HepG2 (cell line): ENCODE results near the gene OPALIN. TPM values are rescaled to one million over a fixed set of nuclear protein-coding genes. Genes with fewer than 3 reads are reported as not detected.

Source experiments
- ATAC-seq: fragments of 200-7000 bp; cut with Tn5 transposase; 3 replicates; pipeline ENCODE4 v1.9.1; 2020; ENCODE audit warnings: mild to moderate bottlenecking, moderate library complexity
- BruUV-seq: library from RNA; stranded (reverse); fragments of 400-500 nt; replicated peaks from 2 replicates; lab custom pipeline; 2021; lab: Mats Ljungman, UMichigan
- CTCF ChIA-PET: fragments of 300-600 bp; formaldehyde crosslinking; extraction: SDS; loops from one replicate; lab custom pipeline; 2021; ENCODE audit warnings: low total read pairs, inconsistent platforms, low intra/inter-chr PET ratio; lab: Yijun Ruan, JAX
- POLR2A ChIA-PET: fragments of 350-600 bp; sonication (Branson Sonifier 250); formaldehyde crosslinking; loops from one replicate; lab custom pipeline; 2020; ENCODE audit warnings: antibody characterized with exemption, inconsistent platforms; lab: Yijun Ruan, JAX
- DNase-seq: peaks from one replicate; pipeline ENCODE4 v3.0.0-alpha.2; 2015; ENCODE audit warnings: low spot score
- FAIRE-seq: peaks from 3 replicates; lab custom pipeline; 2011; peaks lifted over from hg19 to GRCh38; lab: Jason Lieb, UNC
- H2AFZ ChIP-seq: one replicate; pipeline ENCODE4 v1.6.1; 2011; ENCODE audit warnings: low read length, inconsistent platforms
- H3K27ac ChIP-seq: fragments of 300-600 bp; 3 replicates; pipeline ENCODE4 v1.8.0; 2011; ENCODE audit warnings: mixed run types, mild to moderate bottlenecking, mixed read lengths, low read length, inconsistent platforms; ENCODE audit not compliant: insufficient read depth; ENCODE audit errors: extremely low read length
- H3K27me3 ChIP-seq, 2 experiments: fragments of 200-600 bp in 1 of 2; 2 replicates in 1 of 2; 3 replicates in 1 of 2; pipeline versions ENCODE4 v1.6.0 to v1.8.0; 2011; ENCODE audit warnings: low read length in 2 of 2, mild to moderate bottlenecking in 2 of 2, moderate library complexity in 2 of 2, inconsistent platforms in 1 of 2; ENCODE audit not compliant: insufficient read depth in 2 of 2, control insufficient read depth in 1 of 2
- H3K36me3 ChIP-seq, 2 experiments: fragments of 200-600 bp in 1 of 2; replicated peaks in 1 of 2; 2 replicates in 1 of 2; 3 replicates in 1 of 2; pipeline versions ENCODE4 v1.5.1 to v1.8.0; 2011; ENCODE audit warnings: low read length in 2 of 2, inconsistent platforms in 1 of 2; ENCODE audit not compliant: insufficient read depth in 2 of 2, control insufficient read depth in 1 of 2
- H3K4me1 ChIP-seq: 2 replicates; pipeline ENCODE4 v1.5.1; 2012; ENCODE audit warnings: low read length, inconsistent platforms; ENCODE audit not compliant: insufficient read depth
- H3K4me2 ChIP-seq: 2 replicates; pipeline ENCODE4 v1.6.0; 2011; ENCODE audit warnings: low read depth, low read length, inconsistent platforms
- H3K4me3 ChIP-seq, 3 experiments: fragments of 200-600 bp in 1 of 3; sonication (generic), shearing (Covaris generic) in 1 of 3; replicated peaks in 1 of 3; 2 replicates each; pipeline ENCODE4 v1.5.1; 2011 to 2016; ENCODE audit warnings: low read length in 3 of 3, inconsistent platforms in 2 of 3, low read depth in 2 of 3, mild to moderate bottlenecking in 2 of 3, control low read depth in 1 of 3, mixed read lengths in 1 of 3; ENCODE audit not compliant: insufficient read depth in 1 of 3
- H3K79me2 ChIP-seq: one replicate; pipeline ENCODE4 v1.6.1; 2011; ENCODE audit warnings: low read length, inconsistent platforms; ENCODE audit not compliant: insufficient read depth
- H3K9ac ChIP-seq: 2 replicates; pipeline ENCODE4 v1.6.0; 2011; ENCODE audit warnings: mild to moderate bottlenecking, low read depth, low read length, inconsistent platforms; ENCODE audit not compliant: insufficient read depth
- H3K9me3 ChIP-seq: 2 replicates; pipeline ENCODE4 v1.5.1; 2012; ENCODE audit warnings: mild to moderate bottlenecking, low read length
- H4K20me1 ChIP-seq: 2 replicates; pipeline ENCODE4 v1.6.0; 2011; ENCODE audit warnings: inconsistent platforms, mild to moderate bottlenecking, low read length, moderate library complexity; ENCODE audit not compliant: insufficient read depth
- CENPT ChIP-seq: sonication (generic); formaldehyde crosslinking; IDR thresholded peaks from 2 replicates; pipeline ENCODE4 v1.8.0; 2022; ENCODE audit warnings: low read depth, mild to moderate bottlenecking, moderate library complexity, missing genetic modification reagents
- CHD2 ChIP-seq: IDR thresholded peaks from 2 replicates; pipeline ENCODE4 v1.6.1; 2011; ENCODE audit warnings: low read depth, low read length, improper control_type of control experiment
- GATAD2A ChIP-seq: IDR thresholded peaks from 2 replicates; pipeline ENCODE4 v1.6.1; 2016
- MAF1 ChIP-seq: sonication (generic); formaldehyde crosslinking; IDR thresholded peaks from 2 replicates; pipeline ENCODE4 v1.5.0; 2020; ENCODE audit warnings: missing genetic modification reagents, borderline replicate concordance
- MLLT10 ChIP-seq: sonication (generic); formaldehyde crosslinking; IDR thresholded peaks from 2 replicates; pipeline ENCODE4 v1.4.0; 2020; ENCODE audit warnings: missing genetic modification reagents
- NR2F2 ChIP-seq: IDR thresholded peaks from 2 replicates; pipeline ENCODE4 v1.6.1; 2012; ENCODE audit warnings: low read depth, inconsistent platforms, borderline replicate concordance
- RFX5 ChIP-seq: IDR thresholded peaks from 2 replicates; pipeline ENCODE4 v1.6.1; 2011; ENCODE audit warnings: low read depth, low read length, improper control_type of control experiment
- STAG1 ChIP-seq: sonication (generic); formaldehyde crosslinking; IDR thresholded peaks from 2 replicates; pipeline ENCODE4 v1.4.0; 2020; ENCODE audit warnings: missing genetic modification reagents
- THAP9 ChIP-seq: sonication (generic); formaldehyde crosslinking; IDR thresholded peaks from 2 replicates; pipeline ENCODE4; 2020; ENCODE audit warnings: missing genetic modification reagents, mild to moderate bottlenecking, borderline replicate concordance
- ZNF329 ChIP-seq: sonication (generic); formaldehyde crosslinking; IDR thresholded peaks from 2 replicates; pipeline ENCODE4 v1.9.0; 2021; ENCODE audit warnings: low read depth, mild to moderate bottlenecking, missing genetic modification reagents
- ZNF441 ChIP-seq: sonication (generic); formaldehyde crosslinking; IDR thresholded peaks from 2 replicates; pipeline ENCODE4 v1.7.0; 2021; ENCODE audit warnings: missing genetic modification reagents, borderline replicate concordance
- WGBS: methylation state at CpG from one replicate; pipeline ENCODE4 v1.1.6; 2017; ENCODE audit warnings: low lambda C conversion rate; 5-methylcytosine and 5-hydroxymethylcytosine counted together
- in situ Hi-C: cut with HindIII; loops from 2 replicates; pipeline ENCODE4 v1.10.0; 2017; ENCODE audit warnings: low pct_unique_long_range_greater_than_20kb; ENCODE audit not compliant: extremely low pct_ligation_motif_present
- intact Hi-C: fragments of 100-400 bp; cut with micrococcal nuclease; formaldehyde crosslinking; loops from one replicate; pipeline ENCODE4 v1.10.0; 2022; ENCODE audit not compliant: unreplicated experiment
- polyA plus RNA-seq, 8 experiments: library from polyadenylated mRNA; depleted of rRNA in 3 of 8; stranded (reverse) in 7 of 8; unstranded in 1 of 8; fragments of >200 nt; fragmentation: Illumina TruSeq in 4 of 8; extraction: Trizol in 4 of 8; gene quantifications; 2 replicates each; pipeline versions ENCODE4 v1.2.1 to v1.2.3, GENCODE V29; 2011 to 2016; ENCODE audit warnings: low read depth in 4 of 8, missing spikeins in 1 of 8, mixed read lengths in 1 of 8; ENCODE audit not compliant: insufficient read depth in 1 of 8
- total RNA-seq, 5 experiments: library from RNA; depleted of rRNA; stranded (reverse); fragments of >200 nt; fragmentation: Illumina TruSeq; extraction: Trizol; gene quantifications; 2 replicates each; pipeline ENCODE4 v1.2.3, GENCODE V29; 2016; ENCODE audit warnings: low read depth in 1 of 5

OPALIN gene
- total and polyA plus RNA-seq, 2 of the 13 experiments (the other 11 are each of a cell fraction or from before 2014, with no cell fraction given) = not detected

- Histone ChIP-seq H2AFZ (no peak overlapping the region), H3K4me2 (no peak overlapping the region), H3K4me3 (no peak overlapping the region), H3K36me3 (no peaks in the 10 kb centered on the region), H3K27me3 (no peaks in the 10 kb centered on the region; a peak in 1 of 5 replicates), H3K9me3 (no peaks in the 10 kb centered on the region), H3K4me1 (no peaks in the 10 kb centered on the region), H3K27ac (no peak overlapping the region), H3K9ac (no peak overlapping the region), H3K79me2 (no peaks in the 10 kb centered on the region), H4K20me1 (no peaks in the 10 kb centered on the region)
- no TSS peak for BruUV-seq
- no peak for FAIRE-seq
- WGBS = 4% methylated on average over 3 of the region's 3 CpGs
- TF ChIP-seq CHD2 (no peak), MLLT10 (CRISPR knock-in tag) (no peak), STAG1 (CRISPR knock-in tag) (no peak), ZNF441 (no peak), GATAD2A (CRISPR knock-in tag) (no peak), ZNF329 (CRISPR knock-in tag) (no peak), RFX5 (no peak), THAP9 (CRISPR knock-in tag) (no peak), MAF1 (CRISPR knock-in tag) (no peak), CENPT (CRISPR knock-in tag) (no peak), NR2F2 (no peak)
- no peak for ATAC-seq
- DNase-seq = no peak
- in situ Hi-C loops = no loop called here
- POLR2A ChIA-PET = no interaction called here
- CTCF ChIA-PET = no interaction called here
- intact Hi-C loops = no loop called here
These were observed 47.6 kb downstream of the OPALIN start for GRCh38 chr10:96311180-96311715.
